Activated CD8-positive, alpha-beta memory T cell treated with anti-CD3 and anti-CD28 coated beads, Interleukin-2, amount 10 ng/mL, durations not matched to agents 7 days and 5 days (primary cell): Measurements from ENCODE around the gene ANKS3. TPM values are rescaled to one million over a fixed set of nuclear protein-coding genes. Genes with fewer than 3 reads are reported as not detected.

Source experiments
- ATAC-seq: fragments of 150-1000 bp; cut with Tn5 transposase; one replicate; pipeline ENCODE4 v1.10.0; 2021; ENCODE audit warnings: moderate library complexity
- CTCF ChIA-PET: fragments of 350-600 bp; sonication (Branson Sonifier 250); formaldehyde crosslinking; loops from one replicate; lab custom pipeline; 2021; ENCODE audit warnings: antibody characterized with exemption; lab: Charles Lee
- DNase-seq: peaks from one replicate; pipeline ENCODE4 v3.0.0-alpha.2; 2020
- H3K27ac Mint-ChIP-seq: one replicate; pipeline ENCODE4 v1.8.0; 2021; ENCODE audit warnings: mild to moderate bottlenecking, mixed read lengths
- H3K27me3 Mint-ChIP-seq: one replicate; pipeline ENCODE4 v1.8.0; 2021; ENCODE audit warnings: mixed read lengths
- H3K36me3 Mint-ChIP-seq: one replicate; pipeline ENCODE4 v1.8.0; 2021; ENCODE audit warnings: mild to moderate bottlenecking, mixed read lengths
- H3K4me1 Mint-ChIP-seq: one replicate; pipeline ENCODE4 v1.8.0; 2021; ENCODE audit warnings: mixed read lengths
- H3K4me3 Mint-ChIP-seq: one replicate; pipeline ENCODE4 v1.8.0; 2021; ENCODE audit warnings: mild to moderate bottlenecking, moderate library complexity, mixed read lengths
- H3K9me3 Mint-ChIP-seq: one replicate; pipeline ENCODE4 v1.8.0; 2022; ENCODE audit warnings: low read depth, mixed read lengths
- total RNA-seq, 2 experiments: library from RNA; stranded (reverse); gene quantifications; one replicate each; pipeline ENCODE4 v1.2.3, GENCODE V29; 2021

Gene ANKS3
- total RNA-seq, 2 experiments from 2014 or later: 16.2 to 17.1 TPM

DNA sequence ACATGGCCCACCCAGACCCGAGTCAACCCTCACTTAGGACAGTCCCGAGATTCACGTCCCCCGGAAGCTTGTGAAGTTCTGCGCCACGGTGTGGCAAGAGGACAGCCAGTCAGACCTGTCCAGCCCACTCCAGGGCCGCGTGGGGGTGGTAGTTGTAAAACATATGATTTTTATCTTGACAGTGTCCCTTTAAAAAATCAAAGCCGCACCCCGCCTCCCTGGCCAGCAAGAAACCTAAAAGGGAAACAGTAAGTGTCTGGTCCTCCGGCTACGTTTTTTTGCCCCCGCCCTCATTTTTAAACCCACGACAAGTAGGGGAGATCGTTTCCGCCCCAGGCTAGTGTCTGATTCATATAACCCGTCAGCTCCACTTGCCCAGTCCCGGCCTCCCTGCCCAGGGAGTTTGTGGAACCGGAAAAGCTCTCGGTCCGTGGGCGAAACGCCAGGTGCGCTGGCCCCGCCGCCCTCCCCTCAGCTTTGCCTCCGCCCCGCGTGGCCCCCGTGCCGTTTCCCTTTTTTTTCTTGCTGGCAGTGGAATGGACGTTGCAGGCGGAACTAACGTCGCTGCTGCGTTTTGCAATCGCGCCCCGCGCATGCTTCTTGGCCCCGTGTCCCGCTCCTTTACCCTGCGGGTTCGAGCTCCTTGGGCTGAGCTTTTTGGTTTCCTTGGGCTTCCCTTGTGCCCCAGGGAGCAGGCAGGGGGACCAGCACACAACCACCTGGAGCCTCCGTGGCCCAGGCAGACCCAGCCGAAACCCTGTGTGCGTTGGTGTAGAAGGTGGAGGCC, 54.0 kb downstream of the ANKS3 start:
- DNase-seq (no peak), ATAC-seq (no peak)
- CTCF ChIA-PET: interaction anchor here (0.8 to 1.1 kb wide), 2 partner anchors 19 to 147 kb away, joined by 3 read pairs; no protein-coding TSS in a partner anchor
- Mint-ChIP-seq H3K36me3 (peaks cover 7% of the 10 kb centered on the region), H3K27ac (peak overlapping the region; percentile 54), H3K4me3 (no peak overlapping the region), H3K4me1 (peaks cover 33% of the 10 kb centered on the region), H3K27me3 (no peaks in the 10 kb centered on the region), H3K9me3 (no peaks in the 10 kb centered on the region)

- DNase-seq (no peak), ATAC-seq (no peak)
- Mint-ChIP-seq H3K4me3 (no peak overlapping the region), H3K9me3 (no peaks in the 10 kb centered on the region), H3K27ac (peak overlapping the region; percentile 4), H3K36me3 (peaks cover 7% of the 10 kb centered on the region), H3K4me1 (peaks cover 33% of the 10 kb centered on the region), H3K27me3 (no peaks in the 10 kb centered on the region)
- CTCF ChIA-PET: interaction anchor here (0.8 to 1.1 kb wide), 2 partner anchors 20 to 148 kb away, joined by 3 read pairs; no protein-coding TSS in a partner anchor
Measured at GRCh38 chr16:4679156-4679849, 54.8 kb downstream of the ANKS3 start.

- Mint-ChIP-seq H3K36me3 (peaks cover 8% of the 10 kb centered on the region), H3K9me3 (no peaks in the 10 kb centered on the region), H3K27ac (peak overlapping the region; percentile 67), H3K27me3 (no peaks in the 10 kb centered on the region), H3K4me1 (peaks cover 34% of the 10 kb centered on the region), H3K4me3 (no peak overlapping the region)
- ATAC-seq (no peak), DNase-seq (no peak)
- CTCF ChIA-PET: no interaction called here
Measured at GRCh38 chr16:4678596-4678995, 55.5 kb downstream of the ANKS3 start.

GRCh38 chr16:4677994-4678393, 56.1 kb downstream of the ANKS3 start:
- Mint-ChIP-seq H3K4me1 (peaks cover 35% of the 10 kb centered on the region), H3K36me3 (peaks cover 11% of the 10 kb centered on the region), H3K9me3 (no peaks in the 10 kb centered on the region), H3K27me3 (no peaks in the 10 kb centered on the region), H3K4me3 (no peak overlapping the region), H3K27ac (peak overlapping the region; percentile 67)
- CTCF ChIA-PET: interaction anchor here (0.9 to 2.1 kb wide), 2 partner anchors 54 to 129 kb away, joined by 3 to 8 read pairs; partner anchors contain the start of gene MGRN1
- no peak for DNase-seq
- no peak for ATAC-seq

- Mint-ChIP-seq H3K27me3 (no peaks in the 10 kb centered on the region), H3K4me3 (no peak overlapping the region), H3K4me1 (peaks cover 34% of the 10 kb centered on the region), H3K27ac (peak overlapping the region; percentile 99), H3K36me3 (peaks cover 11% of the 10 kb centered on the region), H3K9me3 (no peaks in the 10 kb centered on the region)
- DNase-seq: no peak
- no peak for ATAC-seq
- CTCF ChIA-PET: interaction anchor here (0.9 to 2.1 kb wide), 7 partner anchors 11 to 172 kb away, joined by 3 to 8 read pairs (median 5); partner anchors contain the start of gene MGRN1
Measured at GRCh38 chr16:4677390-4677789, 56.7 kb downstream of the ANKS3 start.

- Mint-ChIP-seq H3K4me1 (peaks cover 34% of the 10 kb centered on the region), H3K4me3 (peak overlapping the region; percentile 64), H3K27ac (peak overlapping the region; percentile 99), H3K27me3 (no peaks in the 10 kb centered on the region), H3K36me3 (peaks cover 12% of the 10 kb centered on the region), H3K9me3 (no peaks in the 10 kb centered on the region)
- DNase-seq (peak; percentile 68), ATAC-seq (peak; percentile 45)
- CTCF ChIA-PET: interaction anchor here (0.9 to 2.1 kb wide), 9 partner anchors 11 to 171 kb away, joined by 3 to 8 read pairs (median 5); partner anchors contain the start of genes MGRN1 and NUDT16L1
Measured at GRCh38 chr16:4676831-4677230, 57.2 kb downstream of the ANKS3 start.

GRCh38 chr16:4675864-4676786, 57.9 kb downstream of the ANKS3 start:
- ATAC-seq: peak; percentile 84
- H3K9me3 Mint-ChIP-seq: no peaks in the 10 kb centered on the region
- CTCF ChIA-PET: interaction anchor here (0.9 to 2.1 kb wide), 9 partner anchors 10 to 170 kb away, joined by 3 to 8 read pairs (median 5); partner anchors contain the start of genes MGRN1 and NUDT16L1
- peaks cover 12% of the 10 kb centered on the region for H3K36me3 Mint-ChIP-seq
- H3K4me3 Mint-ChIP-seq: peak overlapping the region; percentile 64
- peak overlapping the region; percentile 99 for H3K27ac Mint-ChIP-seq
- peaks cover 34% of the 10 kb centered on the region for H3K4me1 Mint-ChIP-seq
- DNase-seq: peak; percentile 92
- H3K27me3 Mint-ChIP-seq: no peaks in the 10 kb centered on the region

DNA sequence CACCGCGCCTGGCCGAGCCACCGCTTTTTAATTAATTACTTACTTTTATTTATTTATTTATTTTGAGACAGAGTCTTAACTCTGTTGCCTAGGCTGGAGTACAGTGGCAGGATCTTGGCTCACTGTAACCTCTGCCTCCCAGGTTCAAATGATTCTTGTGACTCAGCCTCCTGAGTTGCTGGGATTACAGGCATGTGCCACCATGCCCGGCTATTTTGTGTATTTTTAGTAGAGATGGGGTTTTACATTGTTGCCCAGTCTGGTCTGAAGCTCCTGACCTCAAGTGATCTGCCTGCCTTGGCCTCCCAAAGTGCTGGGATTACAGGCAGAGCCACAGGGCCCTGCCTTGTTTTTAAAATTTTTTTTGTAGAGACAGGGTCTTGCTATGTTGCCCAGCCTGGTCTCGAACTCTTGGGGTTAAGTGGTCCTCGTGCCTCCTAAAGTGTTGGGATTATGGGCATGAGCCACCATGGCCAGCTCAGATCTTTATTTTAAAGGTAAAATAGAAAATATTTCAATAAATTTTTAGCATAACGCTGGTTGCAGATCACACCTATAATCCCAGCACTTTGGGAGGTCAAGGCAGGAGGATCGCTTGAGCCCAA, 59.0 kb downstream of the ANKS3 start:
- DNase-seq (no peak), ATAC-seq (no peak)
- Mint-ChIP-seq H3K4me1 (peaks cover 34% of the 10 kb centered on the region), H3K36me3 (peaks cover 11% of the 10 kb centered on the region), H3K4me3 (no peak overlapping the region), H3K27me3 (no peaks in the 10 kb centered on the region), H3K27ac (peak overlapping the region; percentile 99), H3K9me3 (no peaks in the 10 kb centered on the region)
- CTCF ChIA-PET: interaction anchor here (1.1 to 1.7 kb wide), 2 partner anchors 11 to 72 kb away, joined by 3 to 5 read pairs; no protein-coding TSS in a partner anchor

DNA sequence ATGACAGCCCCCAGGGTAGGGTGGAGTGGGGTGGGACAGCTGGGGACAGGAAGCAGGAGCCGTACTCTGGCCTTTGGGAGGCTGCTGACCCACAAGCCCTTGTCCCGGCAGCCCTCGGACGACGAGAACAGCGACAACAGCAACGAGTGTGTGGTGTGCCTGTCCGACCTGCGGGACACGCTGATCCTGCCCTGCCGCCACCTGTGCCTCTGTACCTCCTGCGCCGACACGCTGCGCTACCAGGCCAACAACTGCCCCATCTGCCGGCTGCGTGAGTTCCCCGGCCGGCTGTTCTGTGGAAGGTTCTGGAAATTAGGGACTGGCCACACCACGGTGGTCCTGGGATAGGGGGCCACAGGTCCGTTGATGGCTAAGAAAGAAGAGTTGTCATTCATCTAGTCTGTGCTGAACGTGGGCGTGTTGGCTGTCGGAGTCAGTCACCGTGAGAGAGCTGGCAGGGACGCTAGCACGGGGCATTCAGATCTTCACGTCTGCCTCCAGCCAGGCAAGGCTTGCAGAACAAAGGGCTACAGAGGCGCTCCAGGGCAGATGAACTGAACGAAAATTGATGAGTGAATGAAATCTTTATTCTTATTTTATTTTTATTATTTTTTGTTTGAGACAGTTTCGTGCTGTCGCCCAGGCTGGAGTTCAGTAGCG, 60.6 kb downstream of the ANKS3 start:
- Mint-ChIP-seq H3K4me3 (no peak overlapping the region), H3K9me3 (no peaks in the 10 kb centered on the region), H3K4me1 (peaks cover 34% of the 10 kb centered on the region), H3K36me3 (peaks cover 13% of the 10 kb centered on the region), H3K27ac (no peak overlapping the region), H3K27me3 (no peaks in the 10 kb centered on the region)
- DNase-seq: no peak
- no peak for ATAC-seq
- CTCF ChIA-PET: no interaction called here

DNA sequence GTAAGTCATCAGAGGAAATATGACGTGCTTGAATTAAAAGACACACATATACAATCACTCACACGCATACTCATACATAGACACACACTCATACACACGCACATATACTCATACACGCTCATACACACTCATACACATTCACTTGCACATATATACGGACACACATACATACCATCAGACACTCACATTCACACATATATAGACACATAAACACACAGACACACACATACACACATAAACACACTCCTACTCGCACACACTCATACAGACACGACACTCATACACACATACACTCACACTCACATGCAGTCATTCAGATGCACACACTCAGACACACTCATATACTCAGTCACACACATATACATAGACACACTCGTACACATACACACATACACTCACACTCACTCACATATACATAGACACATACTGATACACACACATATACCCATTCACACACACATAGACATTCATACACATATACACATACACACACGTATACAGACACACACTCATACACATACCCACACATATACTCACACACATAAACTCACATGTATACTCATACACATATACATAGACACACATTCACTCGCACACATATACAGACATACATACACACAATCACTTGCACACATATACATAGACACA, 65.6 kb downstream of the ANKS3 start:
- no peaks in the 10 kb centered on the region for H3K27me3 Mint-ChIP-seq
- CTCF ChIA-PET: interaction anchor here (0.8 kb wide), 1 partner anchor 14 kb away, joined by 3 read pairs; no protein-coding TSS in a partner anchor

DNA sequence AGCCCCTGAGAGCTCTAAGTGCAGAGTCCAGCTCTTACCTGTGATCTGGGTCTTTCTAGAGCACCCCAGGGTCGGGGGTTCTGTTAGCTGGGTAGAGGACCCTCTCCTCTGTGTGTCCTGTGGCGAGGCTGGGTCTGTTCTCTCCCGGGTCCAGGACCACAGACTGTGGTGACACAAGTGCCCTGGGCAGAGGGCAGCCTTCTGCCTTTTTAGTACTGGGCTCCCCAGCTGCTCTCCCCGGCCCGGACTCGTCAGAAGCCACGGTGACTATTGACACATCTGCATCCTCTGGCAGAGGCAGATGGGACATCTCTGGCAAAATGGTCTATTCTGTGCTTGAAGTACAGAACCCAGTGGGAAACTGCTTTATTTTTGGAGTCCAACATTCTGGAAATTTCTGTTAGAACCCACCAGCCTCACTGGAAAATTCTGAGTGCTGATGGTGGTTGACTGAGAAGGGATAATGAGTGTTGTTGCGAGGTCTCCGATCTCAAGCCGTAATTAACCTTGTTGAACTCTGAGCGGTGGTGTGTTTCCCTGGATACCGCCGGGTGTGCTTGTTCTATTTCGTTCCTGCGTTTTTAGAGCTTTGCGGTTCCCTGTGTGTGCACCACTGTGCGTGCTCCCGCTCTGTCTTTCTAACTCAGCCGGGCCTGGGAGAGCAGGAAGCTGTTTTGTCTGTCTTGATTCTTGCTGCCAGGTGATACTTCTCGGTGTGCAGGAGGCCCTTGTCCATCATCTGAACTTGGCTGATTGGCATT, 66.7 kb downstream of the ANKS3 start:
- H3K27me3 Mint-ChIP-seq: no peaks in the 10 kb centered on the region
- H3K4me3 Mint-ChIP-seq: no peak overlapping the region
- no peak for ATAC-seq
- no peaks in the 10 kb centered on the region for H3K9me3 Mint-ChIP-seq
- H3K36me3 Mint-ChIP-seq: peaks cover 16% of the 10 kb centered on the region
- CTCF ChIA-PET: interaction anchor here (0.8 kb wide), 1 partner anchor 16 kb away, joined by 3 read pairs; no protein-coding TSS in a partner anchor
- peaks cover 29% of the 10 kb centered on the region for H3K4me1 Mint-ChIP-seq
- H3K27ac Mint-ChIP-seq: peak overlapping the region; percentile 18
- DNase-seq: no peak

More for the DNA sequence above, 65.6 kb downstream of the ANKS3 start:
- no peak for DNase-seq
- H3K36me3 Mint-ChIP-seq: peaks cover 17% of the 10 kb centered on the region
- no peak overlapping the region for H3K27ac Mint-ChIP-seq
- no peak overlapping the region for H3K4me3 Mint-ChIP-seq
- H3K4me1 Mint-ChIP-seq: peaks cover 26% of the 10 kb centered on the region
- no peaks in the 10 kb centered on the region for H3K9me3 Mint-ChIP-seq
- ATAC-seq: no peak
